GM18519 (cell line): ENCODE results near the gene PRICKLE4.

Source experiments
- ATAC-seq: cut with Tn5 transposase; IDR thresholded peaks from one replicate; pipeline ENCODE4 v1.9.1; 2021; ENCODE audit warnings: mild to moderate bottlenecking, moderate library complexity; ENCODE audit not compliant: unreplicated experiment, low FRiP score

PRICKLE4 gene

GRCh38 chr6:41780551-41781365 lies at the start of gene PRICKLE4:
Gene PRICKLE4 (plus strand): TSS chr6:41780782. CDS start chr6:41783474, 2,692 bp downstream.
- no peak for ATAC-seq

GRCh38 chr6:41731561-41732086 lies 49.0 kb upstream of the PRICKLE4 start:
- no peak for ATAC-seq

GRCh38 chr6:41732149-41732548 lies 48.4 kb upstream of the PRICKLE4 start:
- ATAC-seq: no peak

GRCh38 chr6:41732591-41733359 lies 47.8 kb upstream of the PRICKLE4 start:
- peak; percentile 28 for ATAC-seq

- no peak for ATAC-seq
Observed at GRCh38 chr6:41733360-41733706, 47.2 kb upstream of the PRICKLE4 start.

- ATAC-seq: no peak
Observed at GRCh38 chr6:41733707-41734665, 46.6 kb upstream of the PRICKLE4 start.

- ATAC-seq: peak; percentile 13
Observed at GRCh38 chr6:41734666-41735426, 45.7 kb upstream of the PRICKLE4 start.

- peak; percentile 39 for ATAC-seq
Observed at GRCh38 chr6:41735427-41736185, 45.0 kb upstream of the PRICKLE4 start, which contains the start of gene TFEB. Gene TFEB (minus strand): TSS chr6:41735608. CDS start chr6:41691213, 44,395 bp downstream.

GRCh38 chr6:41736186-41736733 lies 44.3 kb upstream of the PRICKLE4 start:
- ATAC-seq: no peak

- ATAC-seq: no peak
Observed at GRCh38 chr6:41736800-41737555, 43.6 kb upstream of the PRICKLE4 start.

- ATAC-seq: no peak
Observed at GRCh38 chr6:41737591-41738130, 42.9 kb upstream of the PRICKLE4 start.

GRCh38 chr6:41739041-41739440 lies 41.5 kb upstream of the PRICKLE4 start:
- ATAC-seq: no peak

- ATAC-seq: no peak
Observed at GRCh38 chr6:41740366-41741162, 40.0 kb upstream of the PRICKLE4 start.

- ATAC-seq: no peak
Observed at GRCh38 chr6:41741625-41742490, 38.7 kb upstream of the PRICKLE4 start.

GRCh38 chr6:41743406-41744235 lies 37.0 kb upstream of the PRICKLE4 start:
- no peak for ATAC-seq
